HCT116 (cell line): ENCODE data around the gene LHX8. TPM values are rescaled to one million over a fixed set of nuclear protein-coding genes. Genes with fewer than 3 reads are reported as not detected.

Experiments
- ATAC-seq: fragments of 200-7000 bp; cut with Tn5 transposase; 2 replicates; pipeline ENCODE4 v1.9.1; 2020; ENCODE audit warnings: mild to moderate bottlenecking, moderate library complexity
- BruUV-seq: library from RNA; stranded (reverse); fragments of 400-500 nt; replicated peaks from 2 replicates; lab custom pipeline; 2021; lab: Mats Ljungman, UMichigan
- CTCF ChIA-PET: fragments of 300-600 bp; sonication (Branson Sonifier 250); formaldehyde crosslinking; loops from one replicate; lab custom pipeline; 2021; ENCODE audit warnings: antibody characterized with exemption; lab: Charles Lee
- POLR2A ChIA-PET: fragments of 300-600, 350-600 bp; sonication (Branson Sonifier 250); formaldehyde crosslinking; loops from one replicate; lab custom pipeline; 2021; ENCODE audit warnings: antibody characterized with exemption; lab: Charles Lee
- RAD21 ChIA-PET, 2 experiments: fragments of 300-600 bp; sonication (Branson Sonifier 250); formaldehyde crosslinking; loops; one replicate each; lab custom pipeline; 2023; ENCODE audit warnings: low total read pairs in 2 of 2; ENCODE audit not compliant: uncharacterized antibody in 2 of 2, unreplicated experiment in 2 of 2, low non-redundant PET in 1 of 2; lab: Charles Lee
- DNase-seq: peaks from one replicate; pipeline ENCODE4 v3.0.0-alpha.2; 2010; ENCODE audit warnings: low read depth, low spot score
- H2AFZ ChIP-seq: fragments of 200-600 bp; shearing (Covaris generic), sonication (generic); 2 replicates; pipeline ENCODE4 v1.6.1; 2017; ENCODE audit warnings: low read depth, mixed run types, mixed read lengths, antibody characterized with exemption, low read length; ENCODE audit not compliant: poor library complexity, severe bottlenecking
- H3K27ac ChIP-seq: 2 replicates; pipeline ENCODE4 v1.5.1; 2012; ENCODE audit warnings: low read depth, low read length
- H3K27me3 ChIP-seq: fragments of 200-600 bp; sonication (generic); 2 replicates; pipeline ENCODE4 v1.6.1; 2016; ENCODE audit warnings: mixed run types, low read length, mixed read lengths; ENCODE audit not compliant: insufficient read depth
- H3K36me3 ChIP-seq, 2 experiments: fragments of 200-500 bp in 1 of 2; fragments of 200-600 bp in 1 of 2; sonication (Bioruptor generic) in 1 of 2; sonication (generic) in 1 of 2; 2 replicates each; pipeline versions ENCODE4 v1.5.1 to v1.6.1; 2014 to 2016; ENCODE audit warnings: low read length in 2 of 2, inconsistent platforms in 1 of 2, mixed read lengths in 1 of 2, mixed run types in 1 of 2; ENCODE audit not compliant: insufficient read depth in 2 of 2, control insufficient read depth in 1 of 2
- H3K4me1 ChIP-seq, 2 experiments: fragments of 200-600 bp in 1 of 2; sonication (generic) in 1 of 2; 2 replicates each; pipeline versions ENCODE4 v1.5.1 to v1.6.1; 2012 to 2017; ENCODE audit warnings: low read length in 2 of 2, inconsistent platforms in 1 of 2, mild to moderate bottlenecking in 1 of 2, mixed read lengths in 1 of 2, mixed run types in 1 of 2, moderate library complexity in 1 of 2; ENCODE audit not compliant: insufficient read depth in 2 of 2, control insufficient read depth in 1 of 2
- H3K4me2 ChIP-seq: fragments of 200-600 bp; sonication (generic); 2 replicates; pipeline ENCODE4 v1.6.1; 2017; ENCODE audit warnings: mixed run types, low read length, mixed read lengths
- H3K4me3 ChIP-seq, 2 experiments: fragments of 200-600 bp in 1 of 2; sonication (generic) in 1 of 2; replicated peaks in 1 of 2; 2 replicates each; pipeline ENCODE4 v1.5.1; 2011 to 2016; ENCODE audit warnings: low read length in 2 of 2, control low read depth in 1 of 2, low read depth in 1 of 2, mild to moderate bottlenecking in 1 of 2, mixed read lengths in 1 of 2, mixed run types in 1 of 2
- H3K79me2 ChIP-seq: fragments of 200-600 bp; sonication (generic); 2 replicates; pipeline ENCODE4 v1.6.1; 2017; ENCODE audit warnings: mild to moderate bottlenecking, mixed run types, low read length, moderate library complexity, mixed read lengths; ENCODE audit not compliant: insufficient read depth
- H3K9ac ChIP-seq: fragments of 200-600 bp; sonication (generic); 2 replicates; pipeline ENCODE4 v1.6.1; 2016; ENCODE audit warnings: low read length, mixed read lengths
- H3K9me2 ChIP-seq: fragments of 200-600 bp; sonication (generic), shearing (Covaris generic); 2 replicates; pipeline ENCODE4 v1.6.1; 2017; ENCODE audit warnings: mixed run types, mild to moderate bottlenecking, moderate library complexity; ENCODE audit not compliant: insufficient read depth
- H3K9me3 ChIP-seq, 2 experiments: fragments of 200-500 bp in 1 of 2; fragments of 200-600 bp in 1 of 2; sonication (Bioruptor generic) in 1 of 2; sonication (generic) in 1 of 2; 2 replicates each; pipeline ENCODE4 v1.6.1; 2014 to 2017; ENCODE audit warnings: low read length in 2 of 2, mixed read lengths in 2 of 2, inconsistent platforms in 1 of 2, low read depth in 1 of 2, mild to moderate bottlenecking in 1 of 2, mixed run types in 1 of 2, moderate library complexity in 1 of 2; ENCODE audit not compliant: control insufficient read depth in 1 of 2, insufficient read depth in 1 of 2
- H4K20me1 ChIP-seq: fragments of 200-600 bp; sonication (generic), shearing (Covaris generic); 2 replicates; pipeline ENCODE4 v1.6.1; 2017; ENCODE audit warnings: mixed run types, mild to moderate bottlenecking, moderate library complexity; ENCODE audit not compliant: insufficient read depth
- ATF3 ChIP-seq: IDR thresholded peaks from 2 replicates; pipeline ENCODE4 v1.6.1; 2012
- EGR1 ChIP-seq: IDR thresholded peaks from 2 replicates; pipeline ENCODE4 v1.6.1; 2012; ENCODE audit warnings: low read depth
- ELF1 ChIP-seq: IDR thresholded peaks from 2 replicates; pipeline ENCODE4 v1.6.1; 2012; ENCODE audit warnings: low read depth, borderline replicate concordance
- EZH2phosphoT487 ChIP-seq: fragments of 200-600 bp; IDR thresholded peaks from 2 replicates; pipeline ENCODE4 v1.6.1; 2018; ENCODE audit warnings: antibody characterized with exemption, borderline replicate concordance
- FOSL1 ChIP-seq: IDR thresholded peaks from 2 replicates; pipeline ENCODE4 v1.6.1; 2012; ENCODE audit warnings: low read depth
- JUND ChIP-seq: IDR thresholded peaks from 2 replicates; pipeline ENCODE4 v1.6.1; 2012
- POLR2A ChIP-seq: IDR thresholded peaks from 2 replicates; pipeline ENCODE4 v1.7.0; 2011; ENCODE audit warnings: borderline replicate concordance; ENCODE audit not compliant: insufficient read depth, insufficient read length; ENCODE audit errors: extremely low read depth
- POLR2AphosphoS5 ChIP-seq: IDR thresholded peaks from 2 replicates; pipeline ENCODE4 v1.6.1; 2011; ENCODE audit warnings: mild to moderate bottlenecking, low read depth, low read length, moderate library complexity
- RAD21 ChIP-seq: IDR thresholded peaks from 2 replicates; pipeline ENCODE4 v1.6.1; 2012; ENCODE audit warnings: low read depth, mild to moderate bottlenecking
- SP1 ChIP-seq: IDR thresholded peaks from 2 replicates; pipeline ENCODE4 v1.6.1; 2012; ENCODE audit warnings: low read depth
- SRF ChIP-seq: IDR thresholded peaks from 2 replicates; pipeline ENCODE4 v1.6.1; 2012; ENCODE audit warnings: low read depth
- YY1 ChIP-seq: IDR thresholded peaks from 2 replicates; pipeline ENCODE4 v1.6.1; 2011; ENCODE audit warnings: low read length, low read depth, moderate library complexity, mild to moderate bottlenecking; ENCODE audit not compliant: insufficient replicate concordance; ENCODE audit errors: extremely low read depth
- ZNF274 ChIP-seq: fragments of 200-500 bp; sonication (Bioruptor generic); IDR thresholded peaks from 2 replicates; pipeline ENCODE4 v1.6.1; 2014; ENCODE audit warnings: mild to moderate bottlenecking, low read depth, low read length, inconsistent platforms
- intact Hi-C: fragments of 100-400 bp; cut with micrococcal nuclease; formaldehyde crosslinking; loops from 2 replicates; pipeline ENCODE4 v1.10.0; 2022
- total RNA-seq: library from RNA; stranded (reverse); gene quantifications from one replicate; pipeline ENCODE4 v1.2.1, GENCODE V29; 2021; ENCODE audit not compliant: unreplicated experiment
- TF ChIP-seq, protein P1 (sequence below), 3 experiments: fragments of 200-600 bp in 1 of 3; sonication (generic) in 1 of 3; IDR thresholded peaks in 2 of 3; conservative IDR thresholded peaks in 1 of 3; 2 replicates each; pipeline ENCODE4 v1.5.1; 2012 to 2017; ENCODE audit warnings: low read depth in 2 of 3, low read length in 2 of 3, antibody characterized with exemption in 1 of 3, borderline replicate concordance in 1 of 3, control low read depth in 1 of 3, mild to moderate bottlenecking in 1 of 3, mixed read lengths in 1 of 3, mixed run types in 1 of 3, moderate library complexity in 1 of 3; ENCODE audit not compliant: insufficient read depth in 1 of 3
- TF ChIP-seq, protein P2 (sequence below): IDR thresholded peaks from 2 replicates; pipeline ENCODE4 v1.6.1; 2011; ENCODE audit warnings: mild to moderate bottlenecking, low read length, moderate library complexity; ENCODE audit not compliant: insufficient replicate concordance; ENCODE audit errors: extremely low read depth
- TF ChIP-seq, protein P3 (sequence below): IDR thresholded peaks from 2 replicates; pipeline ENCODE4 v1.6.1; 2012

Gene LHX8
- total RNA-seq, 1 experiment from 2014 or later, result not detected

DNA sequence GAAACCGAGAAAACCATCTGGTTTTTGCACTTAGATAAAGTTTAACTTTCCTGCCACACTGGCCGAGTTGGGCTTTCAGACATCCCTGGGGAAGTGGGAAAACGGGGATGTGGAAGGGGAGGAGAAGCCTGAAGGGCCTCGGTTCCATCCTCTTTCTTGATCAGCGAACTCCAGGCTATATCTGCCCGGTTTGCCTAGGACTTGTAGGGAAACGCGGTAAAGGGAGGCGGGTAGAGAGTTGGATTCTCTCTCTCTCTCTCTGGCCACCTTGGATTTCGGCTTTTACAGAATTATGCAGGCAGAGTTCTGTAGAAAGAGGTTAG lies 4.6 kb upstream of the LHX8 start (continued):
- TF ChIP-seq, protein P1, sequence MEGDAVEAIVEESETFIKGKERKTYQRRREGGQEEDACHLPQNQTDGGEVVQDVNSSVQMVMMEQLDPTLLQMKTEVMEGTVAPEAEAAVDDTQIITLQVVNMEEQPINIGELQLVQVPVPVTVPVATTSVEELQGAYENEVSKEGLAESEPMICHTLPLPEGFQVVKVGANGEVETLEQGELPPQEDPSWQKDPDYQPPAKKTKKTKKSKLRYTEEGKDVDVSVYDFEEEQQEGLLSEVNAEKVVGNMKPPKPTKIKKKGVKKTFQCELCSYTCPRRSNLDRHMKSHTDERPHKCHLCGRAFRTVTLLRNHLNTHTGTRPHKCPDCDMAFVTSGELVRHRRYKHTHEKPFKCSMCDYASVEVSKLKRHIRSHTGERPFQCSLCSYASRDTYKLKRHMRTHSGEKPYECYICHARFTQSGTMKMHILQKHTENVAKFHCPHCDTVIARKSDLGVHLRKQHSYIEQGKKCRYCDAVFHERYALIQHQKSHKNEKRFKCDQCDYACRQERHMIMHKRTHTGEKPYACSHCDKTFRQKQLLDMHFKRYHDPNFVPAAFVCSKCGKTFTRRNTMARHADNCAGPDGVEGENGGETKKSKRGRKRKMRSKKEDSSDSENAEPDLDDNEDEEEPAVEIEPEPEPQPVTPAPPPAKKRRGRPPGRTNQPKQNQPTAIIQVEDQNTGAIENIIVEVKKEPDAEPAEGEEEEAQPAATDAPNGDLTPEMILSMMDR (IDR thresholded peaks at IDR 0.05 in 2 of 3, conservative IDR thresholded peaks at IDR 0.05 in 1 of 3; ENCODE audit: borderline replicate concordance in 1 of 3, insufficient read depth in 1 of 3, low read depth in 2 of 3, low read length in 2 of 3), result no peak

GRCh38 chr1:75129983-75130789 lies 4.0 kb upstream of the LHX8 start:
- DNase-seq (no peak), ATAC-seq (no peak)
- POLR2A ChIA-PET, result no interaction called here
- no peaks in the 10 kb centered on the region for H3K4me1 ChIP-seq
- H3K4me3 ChIP-seq, result no peak overlapping the region
- BruUV-seq, result no TSS peak
- H2AFZ ChIP-seq, result no peak overlapping the region
- CTCF ChIA-PET, result no interaction called here
- 0 out of 2 replicates have a peak, but pooled peaks cover 4% of the 10 kb centered on the region for H3K27me3 ChIP-seq
- no peaks in the 10 kb centered on the region for H3K9me3 ChIP-seq
- H4K20me1 ChIP-seq, result no peaks in the 10 kb centered on the region
- H3K9me2 ChIP-seq, result no peaks in the 10 kb centered on the region
- TF ChIP-seq SRF (no peak), FOSL1 (no peak), EZH2phosphoT487 (no peak), POLR2AphosphoS5 (no peak), ATF3 (no peak), ZNF274 (no peak), POLR2A (no peak), SP1 (no peak), ELF1 (no peak), RAD21 (no peak), EGR1 (no peak), JUND (no peak), YY1 (no peak)
- TF ChIP-seq, protein P2, sequence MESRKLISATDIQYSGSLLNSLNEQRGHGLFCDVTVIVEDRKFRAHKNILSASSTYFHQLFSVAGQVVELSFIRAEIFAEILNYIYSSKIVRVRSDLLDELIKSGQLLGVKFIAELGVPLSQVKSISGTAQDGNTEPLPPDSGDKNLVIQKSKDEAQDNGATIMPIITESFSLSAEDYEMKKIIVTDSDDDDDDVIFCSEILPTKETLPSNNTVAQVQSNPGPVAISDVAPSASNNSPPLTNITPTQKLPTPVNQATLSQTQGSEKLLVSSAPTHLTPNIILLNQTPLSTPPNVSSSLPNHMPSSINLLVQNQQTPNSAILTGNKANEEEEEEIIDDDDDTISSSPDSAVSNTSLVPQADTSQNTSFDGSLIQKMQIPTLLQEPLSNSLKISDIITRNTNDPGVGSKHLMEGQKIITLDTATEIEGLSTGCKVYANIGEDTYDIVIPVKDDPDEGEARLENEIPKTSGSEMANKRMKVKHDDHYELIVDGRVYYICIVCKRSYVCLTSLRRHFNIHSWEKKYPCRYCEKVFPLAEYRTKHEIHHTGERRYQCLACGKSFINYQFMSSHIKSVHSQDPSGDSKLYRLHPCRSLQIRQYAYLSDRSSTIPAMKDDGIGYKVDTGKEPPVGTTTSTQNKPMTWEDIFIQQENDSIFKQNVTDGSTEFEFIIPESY, result no peak
- TF ChIP-seq, protein P3, sequence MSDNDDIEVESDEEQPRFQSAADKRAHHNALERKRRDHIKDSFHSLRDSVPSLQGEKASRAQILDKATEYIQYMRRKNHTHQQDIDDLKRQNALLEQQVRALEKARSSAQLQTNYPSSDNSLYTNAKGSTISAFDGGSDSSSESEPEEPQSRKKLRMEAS, result no peak
- H3K9ac ChIP-seq, result no peak overlapping the region
- RAD21 ChIA-PET, result no interaction called here
- no peak overlapping the region for H3K4me2 ChIP-seq
- no peak overlapping the region for H3K27ac ChIP-seq
- H3K79me2 ChIP-seq, result no peaks in the 10 kb centered on the region
- no peaks in the 10 kb centered on the region for H3K36me3 ChIP-seq
- intact Hi-C loops, result no loop called here
